M059J (cell line): ENCODE measurements around the gene CENPV. TPM values are rescaled to one million over a fixed set of nuclear protein-coding genes. Genes with fewer than 3 reads are reported as not detected.
"Not testable (repeated sequence)": the region's sequence is repeated elsewhere in the genome, so short reads cannot be mapped to it uniquely, and the experiment has no call there.

ENCODE experiments used
- DNase-seq: peaks from one replicate; pipeline ENCODE4 v3.0.0-alpha.2; 2012; ENCODE audit warnings: low read depth
- total RNA-seq: library from RNA; depleted of rRNA; stranded (reverse); fragments of >200 nt; shearing (Covaris generic); gene quantifications from 2 replicates; pipeline ENCODE4 v1.2.3, GENCODE V29; 2014; rRNA removed

The CENPV gene
- total RNA-seq = 9.2 and 10.5 TPM in 2 replicates

DNA sequence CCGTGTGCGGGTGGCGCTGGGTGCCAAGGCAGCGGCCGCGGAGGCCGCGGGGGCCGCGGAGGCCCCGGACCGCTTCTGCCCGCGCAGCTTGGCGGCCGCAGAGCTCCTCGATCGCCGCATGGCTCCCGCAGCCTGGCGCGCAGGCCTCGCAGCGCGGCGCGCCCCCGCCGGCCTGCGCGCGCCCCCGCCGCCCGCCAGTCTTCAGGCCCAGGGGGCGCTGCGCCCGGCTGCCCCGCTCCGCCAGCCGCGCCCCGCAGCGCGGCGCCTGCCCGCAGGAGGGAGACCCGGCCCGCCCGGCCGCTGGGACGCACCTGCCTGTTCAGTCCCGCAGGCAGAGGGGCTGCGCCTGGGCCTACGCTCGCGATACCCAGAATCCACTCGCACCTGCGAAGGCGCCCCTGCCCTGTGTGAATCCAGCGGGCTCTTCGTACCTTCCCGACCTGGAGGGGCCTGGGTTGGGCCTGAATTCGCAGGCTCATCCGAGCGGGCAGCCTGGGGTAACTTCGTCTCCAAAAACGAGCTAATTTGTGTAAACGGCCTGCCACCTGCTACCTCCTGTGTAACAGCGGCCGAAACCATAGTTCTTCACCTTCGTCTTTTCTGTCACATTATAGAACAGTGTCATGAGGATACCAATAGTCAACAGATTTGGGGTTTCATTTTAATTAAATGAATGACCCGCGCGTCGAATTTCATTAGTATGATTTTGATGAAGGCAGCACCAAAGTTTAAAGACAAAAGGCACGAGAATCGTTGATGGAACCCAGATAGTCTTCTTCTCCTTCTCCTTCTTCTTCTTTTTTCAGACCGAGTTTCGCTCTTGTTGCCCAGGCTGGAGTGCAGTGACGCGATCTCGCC lies at the start of gene CENPV:
CENPV (minus strand) TSS at position 153 of the 858 bp plus-strand sequence; CDS start at position 120, 33 bp downstream.
- DNase-seq = no peak

- peak; percentile 26 for DNase-seq
Observed at GRCh38 chr17:16398270-16399267, 45.3 kb upstream of the CENPV start.

DNA sequence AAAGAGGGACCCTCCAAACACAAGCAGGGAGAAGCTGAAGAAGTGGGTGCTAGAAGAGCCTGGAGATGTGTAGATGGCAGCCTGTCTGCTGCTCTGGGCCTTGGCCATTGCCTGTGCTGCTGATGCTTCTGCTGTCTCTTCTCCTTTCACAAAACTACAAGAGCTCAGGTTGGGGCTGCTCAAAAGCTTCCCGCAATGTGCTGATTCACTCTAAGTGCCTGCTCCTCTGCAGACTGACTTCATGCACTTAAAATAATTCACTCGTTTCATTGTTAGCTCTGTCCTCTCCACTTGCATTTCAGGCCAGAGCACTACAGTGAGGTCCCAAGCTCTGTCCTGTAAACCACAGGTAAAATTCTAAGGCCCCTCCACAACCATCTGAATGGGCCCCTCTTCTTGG lies 43.4 kb upstream of the CENPV start:
- not testable (repeated sequence) for DNase-seq

DNA sequence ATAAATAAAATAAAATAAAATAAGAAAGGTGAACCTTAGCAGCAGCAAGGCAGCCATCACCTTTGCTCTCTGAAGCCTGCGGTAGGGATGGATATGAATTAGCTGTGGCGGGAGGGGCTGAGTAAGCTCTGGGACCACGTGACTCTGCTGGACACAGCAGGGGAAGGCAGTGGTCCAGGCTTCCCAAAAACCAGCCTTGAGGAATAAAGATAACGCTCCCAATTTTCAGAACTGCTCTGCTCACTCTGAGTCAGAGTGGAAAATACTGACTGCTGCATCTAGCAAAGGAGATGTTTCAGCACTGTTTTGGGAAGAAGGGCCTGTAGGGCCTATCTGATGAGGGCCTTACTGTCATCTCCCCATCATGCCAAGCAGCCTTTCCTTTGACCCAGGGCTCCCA lies 42.6 kb upstream of the CENPV start:
- not testable (repeated sequence) for DNase-seq

GRCh38 chr17:16392491-16392890 lies 39.2 kb upstream of the CENPV start:
- DNase-seq = not testable (repeated sequence)

- no peak for DNase-seq
Observed at GRCh38 chr17:16391451-16391850, 38.2 kb upstream of the CENPV start.

DNA sequence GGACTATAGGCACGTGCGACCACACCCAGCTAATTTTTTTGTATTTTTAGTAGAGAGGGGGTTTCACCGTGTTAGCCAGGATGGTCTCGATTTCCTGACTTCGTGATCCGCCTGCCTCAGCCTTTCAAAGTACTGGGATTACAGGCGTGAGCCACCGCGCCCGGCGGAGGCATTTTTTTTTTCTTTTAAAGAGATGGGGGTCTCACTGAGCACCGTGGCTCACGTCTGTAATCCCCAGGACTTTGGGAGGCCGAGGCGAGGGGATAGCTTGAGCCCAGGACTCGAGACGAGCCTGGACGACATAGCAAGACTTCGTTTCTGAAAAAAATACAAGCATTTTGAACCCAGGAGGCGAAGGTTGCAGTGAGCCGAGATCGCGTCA lies 32.8 kb upstream of the CENPV start:
- not testable (repeated sequence) for DNase-seq

- DNase-seq = no peak
Observed at GRCh38 chr17:16384557-16384956, 31.3 kb upstream of the CENPV start.

DNA sequence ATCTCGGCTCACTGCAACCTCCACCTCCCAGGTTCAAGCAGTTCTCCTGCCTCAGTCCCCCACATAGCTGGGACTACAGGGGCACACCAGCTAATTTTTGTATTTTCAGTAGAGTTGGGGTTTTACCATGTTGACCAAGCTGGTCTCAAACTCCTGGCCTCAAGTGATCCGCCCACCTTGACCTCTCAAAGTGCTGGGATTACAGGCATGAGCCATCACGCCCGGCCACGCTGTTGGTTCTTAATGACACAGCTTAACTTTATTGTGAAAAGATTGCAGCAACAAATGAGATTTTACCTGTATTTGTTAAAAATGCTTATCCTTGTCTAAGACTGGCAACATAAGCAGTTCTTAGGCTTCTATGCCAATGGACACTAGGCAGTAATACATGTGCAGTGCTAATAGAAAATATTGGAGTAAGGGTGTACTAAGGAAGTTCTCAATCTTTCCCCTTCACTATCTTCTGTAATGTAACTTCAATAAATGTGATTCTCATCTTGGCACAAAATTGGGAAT lies 30.6 kb upstream of the CENPV start:
- DNase-seq = no peak

DNA sequence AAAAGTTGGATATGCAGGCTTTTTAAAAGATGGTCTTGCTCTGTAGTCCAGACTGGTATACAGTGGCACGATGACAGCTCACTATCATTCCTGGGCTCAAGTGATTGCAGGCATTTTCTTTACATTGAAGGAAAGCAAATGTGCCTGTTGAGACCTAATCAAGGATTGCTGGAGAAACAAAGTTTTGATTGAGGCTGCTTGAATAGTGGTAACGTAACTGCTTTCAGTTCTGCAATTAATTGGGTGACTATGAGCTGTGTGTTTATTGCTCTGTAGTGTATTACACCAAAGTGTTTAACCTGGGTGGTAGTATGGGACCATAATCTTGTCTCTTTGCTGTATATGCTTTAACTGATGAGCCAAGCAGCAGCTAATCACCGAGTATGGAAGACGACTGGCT lies 29.9 kb upstream of the CENPV start:
- no peak for DNase-seq

- no peak for DNase-seq
Observed at GRCh38 chr17:16381496-16381820, 28.2 kb upstream of the CENPV start.

DNA sequence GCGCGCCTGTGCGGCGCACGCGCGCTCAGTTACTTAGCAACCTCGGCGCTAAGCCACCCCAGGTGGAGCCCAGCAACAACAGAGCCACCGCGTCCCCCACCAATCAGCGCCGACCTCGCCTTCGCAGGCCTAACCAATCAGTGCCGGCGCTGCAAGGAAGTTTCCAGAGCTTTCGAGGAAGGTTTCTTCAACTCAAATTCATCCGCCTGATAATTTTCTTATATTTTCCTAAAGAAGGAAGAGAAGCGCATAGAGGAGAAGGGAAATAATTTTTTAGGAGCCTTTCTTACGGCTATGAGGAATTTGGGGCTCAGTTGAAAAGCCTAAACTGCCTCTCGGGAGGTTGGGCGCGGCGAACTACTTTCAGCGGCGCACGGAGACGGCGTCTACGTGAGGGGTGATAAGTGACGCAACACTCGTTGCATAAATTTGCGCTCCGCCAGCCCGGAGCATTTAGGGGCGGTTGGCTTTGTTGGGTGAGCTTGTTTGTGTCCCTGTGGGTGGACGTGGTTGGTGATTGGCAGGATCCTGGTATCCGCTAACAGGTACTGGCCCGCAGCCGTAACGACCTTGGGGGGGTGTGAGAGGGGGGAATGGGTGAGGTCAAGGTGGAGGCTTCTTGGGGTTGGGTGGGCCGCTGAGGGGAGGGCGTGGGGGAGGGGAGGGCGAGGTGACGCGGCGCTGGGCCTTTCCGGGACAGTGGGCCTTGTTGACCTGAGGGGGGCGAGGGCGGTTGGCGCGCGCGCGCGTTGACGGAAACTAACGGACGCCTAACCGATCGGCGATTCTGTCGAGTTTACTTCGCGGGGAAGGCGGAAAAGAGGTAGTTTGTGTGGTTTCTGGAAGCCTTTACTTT lies 27.6 kb upstream of the CENPV start, which contains the start of gene UBB:
UBB (plus strand) TSS at position 452 of the 856 bp plus-strand sequence. CDS start 817 bp downstream, outside the sequence.
- DNase-seq = peak; percentile 96

- DNase-seq = no peak
Observed at GRCh38 chr17:16379654-16380053, 26.4 kb upstream of the CENPV start.

DNA sequence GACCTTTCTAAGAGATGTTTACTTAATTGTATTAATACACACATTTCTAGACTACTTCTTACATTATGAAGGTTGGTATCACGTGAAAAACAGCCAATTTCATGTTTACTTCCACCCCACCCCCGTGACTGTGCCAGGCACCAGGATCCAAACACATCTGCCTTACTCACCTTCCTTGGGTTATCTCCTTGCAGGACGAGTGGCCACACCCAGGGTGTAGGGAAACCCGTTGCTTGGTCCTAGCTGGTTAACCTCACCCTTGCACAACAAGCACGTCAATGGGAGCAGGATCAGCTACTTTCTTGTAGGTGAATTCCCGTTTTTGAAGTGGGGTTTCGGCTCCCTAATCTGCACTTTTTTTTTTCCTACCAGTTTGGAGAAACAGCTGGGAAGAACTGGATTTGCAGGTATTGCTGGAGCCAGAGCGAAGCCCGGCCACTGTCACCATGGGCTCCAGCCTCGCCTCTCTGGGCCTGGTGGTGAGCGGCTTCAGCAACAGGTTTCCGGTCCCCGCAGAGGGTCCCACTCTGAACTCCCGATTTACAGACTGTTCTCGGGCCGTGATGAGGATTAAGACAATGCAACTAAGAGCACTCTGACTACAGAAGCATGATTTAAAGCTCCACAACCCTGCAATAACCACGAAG lies 25.5 kb upstream of the CENPV start:
- DNase-seq = no peak

- DNase-seq = no peak
Observed at GRCh38 chr17:16377941-16378341, 24.7 kb upstream of the CENPV start.

DNA sequence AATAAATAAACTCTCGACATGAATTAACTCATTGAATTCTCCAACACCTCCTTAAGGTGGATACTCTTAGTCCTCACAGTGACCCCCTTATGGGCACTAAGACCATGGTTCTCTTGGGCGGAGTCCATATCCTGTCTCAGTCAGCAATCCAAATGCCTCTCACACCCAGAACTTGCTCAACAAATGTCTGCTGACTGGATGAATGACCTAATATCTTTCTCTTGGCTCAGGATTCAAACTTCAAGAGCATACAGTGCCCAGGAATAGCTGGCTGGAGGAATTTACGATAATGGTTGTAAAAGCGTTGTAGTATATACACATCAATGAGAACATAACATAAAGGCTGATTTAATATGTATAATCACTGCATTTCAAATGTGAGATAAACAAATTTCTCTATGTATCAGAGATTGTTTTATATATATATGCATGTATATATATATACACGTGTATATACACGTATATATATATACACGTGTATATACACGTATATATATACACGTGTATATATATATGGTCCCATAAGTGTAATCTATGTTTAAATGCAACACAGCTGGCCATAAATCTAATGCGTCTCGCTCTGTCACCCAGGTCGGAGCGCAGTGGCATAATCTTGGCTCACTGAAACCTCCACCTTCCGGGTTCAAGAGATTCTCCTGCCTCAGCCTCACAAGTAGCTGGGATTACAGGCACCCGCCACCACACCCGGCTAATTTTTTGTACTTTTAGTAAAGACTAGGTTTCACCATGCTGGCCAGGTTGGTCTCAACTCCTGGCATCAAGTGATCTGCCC lies 21.1 kb upstream of the CENPV start:
- DNase-seq = no peak

DNA sequence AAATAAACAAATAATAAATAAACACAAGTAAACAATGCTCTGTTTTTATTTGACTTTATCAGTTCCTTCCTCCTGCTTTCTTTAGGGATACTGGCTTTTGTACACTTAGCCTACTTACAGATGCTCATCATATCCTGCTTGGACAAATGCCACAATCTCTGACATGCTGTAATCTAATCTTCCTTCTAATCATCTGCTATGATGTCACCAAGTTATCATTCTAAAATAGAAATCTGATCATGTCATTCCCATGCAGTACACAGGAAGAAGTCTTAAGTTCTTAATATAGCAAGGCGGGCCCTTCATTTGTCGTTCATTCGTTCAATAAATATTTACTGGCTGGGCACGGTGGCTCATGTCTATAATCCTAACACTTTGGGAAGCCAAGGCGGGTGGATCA lies 18.5 kb upstream of the CENPV start:
- peak; percentile 67 for DNase-seq

- no peak for DNase-seq
Observed at GRCh38 chr17:16364625-16365024, 11.4 kb upstream of the CENPV start.

GRCh38 chr17:16363749-16364536 lies 10.7 kb upstream of the CENPV start:
- peak; percentile 63 for DNase-seq
